GM21526 (cell line): ENCODE measurements around the gene VPREB1.
"Not testable (repeated sequence)": the region's sequence is repeated elsewhere in the genome, so short reads cannot be mapped to it uniquely, and the experiment has no call there.

Experiments
- ATAC-seq: cut with Tn5 transposase; IDR thresholded peaks from one replicate; pipeline ENCODE4 v1.9.1; 2021; ENCODE audit warnings: moderate library complexity; ENCODE audit not compliant: unreplicated experiment, low FRiP score

Gene VPREB1

GRCh38 chr22:22291129-22291806 is 46.7 kb downstream of the VPREB1 start:
- ATAC-seq = not testable (repeated sequence)

GRCh38 chr22:22292656-22293055 is 48.1 kb downstream of the VPREB1 start:
- ATAC-seq = not testable (repeated sequence)

- ATAC-seq = not testable (repeated sequence)
Measured at GRCh38 chr22:22293436-22293835, 48.9 kb downstream of the VPREB1 start.

GRCh38 chr22:22294641-22295040 is 50.1 kb downstream of the VPREB1 start:
- ATAC-seq = not testable (repeated sequence)
